Parathyroid adenoma (tissue), 2 donors: ENCODE data around the gene ADD3.

Experiments used
- H2AFZ ChIP-seq: fragments of 300-600 bp; sonication (generic); one replicate; pipeline ENCODE4 v1.7.0; 2017; ENCODE audit warnings: antibody characterized with exemption, mild to moderate bottlenecking
- H3K27ac ChIP-seq: fragments of 300-600 bp; sonication (generic); one replicate; pipeline ENCODE4 v1.7.0; 2017
- H3K27me3 ChIP-seq: fragments of 300-600 bp; sonication (generic); one replicate; pipeline ENCODE4 v1.7.0; 2017; ENCODE audit warnings: low read length; ENCODE audit not compliant: control insufficient read depth, insufficient read depth
- H3K36me3 ChIP-seq: fragments of 300-600 bp; sonication (generic); one replicate; pipeline ENCODE4 v1.7.0; 2017; ENCODE audit warnings: low read length; ENCODE audit not compliant: control insufficient read depth, insufficient read depth
- H3K4me1 ChIP-seq: fragments of 300-600 bp; sonication (generic); one replicate; pipeline ENCODE4 v1.7.0; 2017; ENCODE audit warnings: control low read depth
- H3K4me2 ChIP-seq: fragments of 300-600 bp; sonication (generic); one replicate; pipeline ENCODE4 v1.7.0; 2017; ENCODE audit warnings: low read length
- H3K4me3 ChIP-seq: fragments of 300-600 bp; sonication (generic); one replicate; pipeline ENCODE4 v1.7.0; 2017; ENCODE audit warnings: low read depth, low read length
- H3K79me2 ChIP-seq: fragments of 300-600 bp; sonication (generic); one replicate; pipeline ENCODE4 v1.7.0; 2017; ENCODE audit warnings: control low read depth
- H3K9ac ChIP-seq: fragments of 300-600 bp; sonication (generic); one replicate; pipeline ENCODE4 v1.7.0; 2017; ENCODE audit warnings: mild to moderate bottlenecking
- H3K9me3 ChIP-seq: fragments of 300-600 bp; sonication (generic); one replicate; pipeline ENCODE4 v1.7.0; 2017; ENCODE audit warnings: low read length; ENCODE audit not compliant: control insufficient read depth
- TF ChIP-seq, protein P1 (sequence below): fragments of 300-600 bp; sonication (generic); IDR thresholded peaks from one replicate; pipeline ENCODE4 v1.7.0; 2017; ENCODE audit warnings: antibody characterized with exemption, mild to moderate bottlenecking
- donor health status: primary hyperparathyroidism.

ADD3 gene

DNA sequence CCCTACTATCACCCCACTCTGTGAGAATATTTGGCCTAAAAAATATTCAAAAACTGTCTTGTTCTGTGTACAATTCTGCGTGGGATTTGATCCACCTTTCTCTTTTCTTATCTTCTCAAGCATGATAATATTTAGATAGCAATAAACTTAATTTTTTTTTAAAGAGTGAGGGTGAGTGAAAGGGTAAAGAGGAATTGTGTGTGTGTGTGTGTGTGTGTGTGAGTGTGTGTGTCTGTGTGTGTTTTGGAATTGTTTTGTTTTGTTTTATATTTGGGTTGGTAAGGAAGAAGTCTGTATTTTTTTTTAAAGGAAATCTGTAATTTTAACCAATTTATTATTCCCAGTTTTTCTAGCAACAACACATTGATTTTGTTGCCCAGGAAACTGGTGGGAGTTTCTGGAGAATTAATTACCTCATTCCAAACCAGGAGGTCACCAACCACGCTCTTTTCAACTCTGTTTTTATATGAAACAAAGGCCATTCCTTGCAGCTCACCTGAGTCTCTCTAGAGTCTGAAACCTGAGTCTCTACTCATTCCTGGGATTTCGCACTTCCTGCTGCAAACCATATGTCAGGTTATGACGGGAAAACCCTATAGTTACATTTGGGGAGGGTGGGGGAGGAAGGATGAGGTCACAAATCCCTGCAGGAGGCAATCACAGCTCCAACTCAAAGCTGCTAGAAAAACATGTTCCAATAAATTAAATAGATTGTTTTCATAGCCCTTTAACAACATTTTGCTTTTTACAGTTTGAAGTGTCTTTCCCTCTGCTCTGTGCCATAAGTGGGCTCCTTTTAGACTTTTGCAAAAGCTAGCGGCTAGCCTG, 46.4 kb upstream of the ADD3 start:
- Histone ChIP-seq H3K27ac (no peak overlapping the region), H3K9me3 (no peaks in the 10 kb centered on the region), H3K4me1 (peaks cover 6% of the 10 kb centered on the region), H3K27me3 (no peaks in the 10 kb centered on the region), H3K9ac (no peak overlapping the region), H3K4me2 (no peak overlapping the region), H3K4me3 (no peak overlapping the region), H3K79me2 (no peaks in the 10 kb centered on the region), H2AFZ (peak overlapping the region; percentile 71), H3K36me3 (no peaks in the 10 kb centered on the region)
- TF ChIP-seq, protein P1, sequence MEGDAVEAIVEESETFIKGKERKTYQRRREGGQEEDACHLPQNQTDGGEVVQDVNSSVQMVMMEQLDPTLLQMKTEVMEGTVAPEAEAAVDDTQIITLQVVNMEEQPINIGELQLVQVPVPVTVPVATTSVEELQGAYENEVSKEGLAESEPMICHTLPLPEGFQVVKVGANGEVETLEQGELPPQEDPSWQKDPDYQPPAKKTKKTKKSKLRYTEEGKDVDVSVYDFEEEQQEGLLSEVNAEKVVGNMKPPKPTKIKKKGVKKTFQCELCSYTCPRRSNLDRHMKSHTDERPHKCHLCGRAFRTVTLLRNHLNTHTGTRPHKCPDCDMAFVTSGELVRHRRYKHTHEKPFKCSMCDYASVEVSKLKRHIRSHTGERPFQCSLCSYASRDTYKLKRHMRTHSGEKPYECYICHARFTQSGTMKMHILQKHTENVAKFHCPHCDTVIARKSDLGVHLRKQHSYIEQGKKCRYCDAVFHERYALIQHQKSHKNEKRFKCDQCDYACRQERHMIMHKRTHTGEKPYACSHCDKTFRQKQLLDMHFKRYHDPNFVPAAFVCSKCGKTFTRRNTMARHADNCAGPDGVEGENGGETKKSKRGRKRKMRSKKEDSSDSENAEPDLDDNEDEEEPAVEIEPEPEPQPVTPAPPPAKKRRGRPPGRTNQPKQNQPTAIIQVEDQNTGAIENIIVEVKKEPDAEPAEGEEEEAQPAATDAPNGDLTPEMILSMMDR, result no peak

DNA sequence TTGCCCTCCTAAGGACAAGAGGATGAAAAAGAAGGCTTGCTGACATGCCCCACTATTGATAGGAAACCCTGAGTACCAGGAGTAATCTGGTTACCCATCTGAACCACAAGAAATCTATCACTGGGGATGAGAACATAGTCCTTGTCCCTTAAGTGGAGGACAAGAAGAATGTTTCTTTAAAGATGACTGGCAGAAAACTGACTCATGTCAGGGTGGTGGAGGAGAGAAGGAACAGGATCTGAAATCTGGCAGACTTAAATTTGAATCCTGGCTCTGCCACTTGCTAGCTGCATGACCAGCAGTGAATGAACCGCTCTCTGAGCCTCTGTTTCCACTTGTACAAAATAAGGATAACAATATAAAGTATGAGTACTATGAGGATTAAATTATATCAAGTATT, 45.5 kb upstream of the ADD3 start:
- TF ChIP-seq, protein P1, result no peak
- H3K27me3 ChIP-seq, result no peaks in the 10 kb centered on the region
- H3K4me1 ChIP-seq, result peaks cover 5% of the 10 kb centered on the region
- H3K27ac ChIP-seq, result no peak overlapping the region
- H3K4me2 ChIP-seq, result no peak overlapping the region
- H2AFZ ChIP-seq, result peak overlapping the region; percentile 71
- no peaks in the 10 kb centered on the region for H3K9me3 ChIP-seq
- no peaks in the 10 kb centered on the region for H3K36me3 ChIP-seq
- H3K79me2 ChIP-seq, result no peaks in the 10 kb centered on the region
- no peak overlapping the region for H3K9ac ChIP-seq
- no peak overlapping the region for H3K4me3 ChIP-seq

DNA sequence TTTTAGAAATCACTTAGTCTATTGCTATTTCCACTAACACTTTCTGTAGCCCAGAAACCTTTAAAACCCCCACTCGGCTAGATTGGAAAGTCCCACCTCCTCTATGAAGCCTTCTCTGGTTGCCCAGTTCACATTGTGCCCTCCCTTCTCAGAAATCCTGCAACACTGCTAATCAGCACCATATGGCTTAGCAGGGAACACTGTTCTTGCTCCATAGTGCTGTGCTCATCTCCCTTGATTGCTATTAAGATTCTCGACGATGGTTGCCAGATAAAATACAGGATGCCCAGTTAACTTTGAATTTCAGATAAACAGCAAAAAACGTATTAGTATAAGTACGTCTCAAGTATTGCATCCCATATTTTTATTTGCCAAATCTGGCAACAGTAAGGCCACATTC, 44.3 kb upstream of the ADD3 start:
- H3K4me1 ChIP-seq, result no peaks in the 10 kb centered on the region
- H3K4me3 ChIP-seq, result no peak overlapping the region
- no peaks in the 10 kb centered on the region for H3K79me2 ChIP-seq
- no peaks in the 10 kb centered on the region for H3K36me3 ChIP-seq
- H2AFZ ChIP-seq, result no peak overlapping the region
- no peak overlapping the region for H3K9ac ChIP-seq
- H3K27me3 ChIP-seq, result no peaks in the 10 kb centered on the region
- TF ChIP-seq, protein P1, result no peak
- H3K4me2 ChIP-seq, result no peak overlapping the region
- no peaks in the 10 kb centered on the region for H3K9me3 ChIP-seq
- no peak overlapping the region for H3K27ac ChIP-seq

- no peaks in the 10 kb centered on the region for H3K27me3 ChIP-seq
- H3K4me1 ChIP-seq, result no peaks in the 10 kb centered on the region
- H2AFZ ChIP-seq, result no peak overlapping the region
- no peak overlapping the region for H3K27ac ChIP-seq
- TF ChIP-seq, protein P1, result no peak
- no peak overlapping the region for H3K9ac ChIP-seq
- no peaks in the 10 kb centered on the region for H3K36me3 ChIP-seq
- H3K4me3 ChIP-seq, result no peak overlapping the region
- no peaks in the 10 kb centered on the region for H3K9me3 ChIP-seq
- no peak overlapping the region for H3K4me2 ChIP-seq
- no peaks in the 10 kb centered on the region for H3K79me2 ChIP-seq
Observed at GRCh38 chr10:109964318-109964717, 43.5 kb upstream of the ADD3 start.
